Glutamatergic neuron (in vitro differentiated cells): ENCODE data around the gene TP53I13. TPM values are rescaled to one million over a fixed set of nuclear protein-coding genes. Genes with fewer than 3 reads are reported as not detected.
A peak's percentile ranks its signal among the peaks of the same experiment; 100 is the strongest.

Experiments
- DNase-seq: peaks from one replicate; pipeline ENCODE4 v3.0.0; 2022
- H3K27ac Mint-ChIP-seq: one replicate; pipeline ENCODE4 v1.8.0; 2020; ENCODE audit warnings: mild to moderate bottlenecking, mixed read lengths, inconsistent platforms; ENCODE audit not compliant: unreplicated experiment
- H3K27me3 Mint-ChIP-seq: one replicate; pipeline ENCODE4 v1.8.0; 2020; ENCODE audit warnings: mild to moderate bottlenecking, moderate library complexity, mixed read lengths, inconsistent platforms; ENCODE audit not compliant: unreplicated experiment
- H3K36me3 Mint-ChIP-seq: one replicate; pipeline ENCODE4 v1.8.0; 2020; ENCODE audit warnings: mild to moderate bottlenecking, mixed read lengths, inconsistent platforms; ENCODE audit not compliant: unreplicated experiment
- H3K4me1 Mint-ChIP-seq: one replicate; pipeline ENCODE4 v1.8.0; 2020; ENCODE audit warnings: mild to moderate bottlenecking, low read depth, mixed read lengths, inconsistent platforms; ENCODE audit not compliant: unreplicated experiment
- H3K4me3 Mint-ChIP-seq: one replicate; pipeline ENCODE4 v1.8.0; 2020; ENCODE audit warnings: mild to moderate bottlenecking, mixed read lengths, inconsistent platforms; ENCODE audit not compliant: unreplicated experiment
- H3K9me3 Mint-ChIP-seq: one replicate; pipeline ENCODE4 v1.8.0; 2020; ENCODE audit warnings: mild to moderate bottlenecking, moderate library complexity, mixed read lengths, inconsistent platforms; ENCODE audit not compliant: unreplicated experiment
- total RNA-seq: library from RNA; stranded (reverse); fragmentation: NEBNext Ultra II Directional; extraction: Animal tissue kit (Norgen Biotek cat#: 25700); gene quantifications from one replicate; pipeline ENCODE4 v1.2.1, GENCODE V29; 2021; ENCODE audit not compliant: unreplicated experiment
- TF ChIP-seq, protein P1 (sequence below): fragments of 200-600 bp; sonication (generic); IDR thresholded peaks from one replicate; pipeline ENCODE4 v1.5.0; 2021; ENCODE audit not compliant: partially characterized antibody, unreplicated experiment

Gene TP53I13
- total RNA-seq, 1 donor from 2014 or later, result 14.3 TPM

DNA sequence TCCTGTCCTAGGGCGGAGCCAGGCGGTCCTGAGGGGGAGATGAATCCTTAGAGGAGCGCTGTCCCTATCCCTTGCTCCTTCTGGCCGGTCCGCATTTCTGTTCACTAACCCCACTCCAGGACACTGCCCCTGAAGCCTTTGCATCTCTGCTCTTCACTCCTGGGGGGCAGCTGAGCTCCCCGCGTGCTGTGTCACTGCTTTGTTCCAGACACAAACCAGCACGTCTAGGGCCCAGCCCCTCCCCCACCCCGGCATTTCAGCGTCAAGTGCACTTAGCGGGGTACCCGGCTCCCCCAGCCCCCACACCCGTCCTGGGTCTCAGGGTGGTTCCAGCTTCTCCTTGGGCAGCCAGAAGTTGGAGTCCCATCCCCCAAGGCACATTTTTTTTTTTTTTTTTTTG is 45.4 kb downstream of the TP53I13 start:
- peaks cover 6% of the 10 kb centered on the region for H3K36me3 Mint-ChIP-seq
- H3K4me3 Mint-ChIP-seq, result peak overlapping the region; percentile 71
- H3K27me3 Mint-ChIP-seq, result peaks cover 18% of the 10 kb centered on the region
- TF ChIP-seq, protein P1, sequence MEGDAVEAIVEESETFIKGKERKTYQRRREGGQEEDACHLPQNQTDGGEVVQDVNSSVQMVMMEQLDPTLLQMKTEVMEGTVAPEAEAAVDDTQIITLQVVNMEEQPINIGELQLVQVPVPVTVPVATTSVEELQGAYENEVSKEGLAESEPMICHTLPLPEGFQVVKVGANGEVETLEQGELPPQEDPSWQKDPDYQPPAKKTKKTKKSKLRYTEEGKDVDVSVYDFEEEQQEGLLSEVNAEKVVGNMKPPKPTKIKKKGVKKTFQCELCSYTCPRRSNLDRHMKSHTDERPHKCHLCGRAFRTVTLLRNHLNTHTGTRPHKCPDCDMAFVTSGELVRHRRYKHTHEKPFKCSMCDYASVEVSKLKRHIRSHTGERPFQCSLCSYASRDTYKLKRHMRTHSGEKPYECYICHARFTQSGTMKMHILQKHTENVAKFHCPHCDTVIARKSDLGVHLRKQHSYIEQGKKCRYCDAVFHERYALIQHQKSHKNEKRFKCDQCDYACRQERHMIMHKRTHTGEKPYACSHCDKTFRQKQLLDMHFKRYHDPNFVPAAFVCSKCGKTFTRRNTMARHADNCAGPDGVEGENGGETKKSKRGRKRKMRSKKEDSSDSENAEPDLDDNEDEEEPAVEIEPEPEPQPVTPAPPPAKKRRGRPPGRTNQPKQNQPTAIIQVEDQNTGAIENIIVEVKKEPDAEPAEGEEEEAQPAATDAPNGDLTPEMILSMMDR, result no peak
- peak overlapping the region; percentile 79 for H3K27ac Mint-ChIP-seq
- peaks cover 7% of the 10 kb centered on the region for H3K9me3 Mint-ChIP-seq
- no peak for DNase-seq
- H3K4me1 Mint-ChIP-seq, result peaks cover 6% of the 10 kb centered on the region

DNA sequence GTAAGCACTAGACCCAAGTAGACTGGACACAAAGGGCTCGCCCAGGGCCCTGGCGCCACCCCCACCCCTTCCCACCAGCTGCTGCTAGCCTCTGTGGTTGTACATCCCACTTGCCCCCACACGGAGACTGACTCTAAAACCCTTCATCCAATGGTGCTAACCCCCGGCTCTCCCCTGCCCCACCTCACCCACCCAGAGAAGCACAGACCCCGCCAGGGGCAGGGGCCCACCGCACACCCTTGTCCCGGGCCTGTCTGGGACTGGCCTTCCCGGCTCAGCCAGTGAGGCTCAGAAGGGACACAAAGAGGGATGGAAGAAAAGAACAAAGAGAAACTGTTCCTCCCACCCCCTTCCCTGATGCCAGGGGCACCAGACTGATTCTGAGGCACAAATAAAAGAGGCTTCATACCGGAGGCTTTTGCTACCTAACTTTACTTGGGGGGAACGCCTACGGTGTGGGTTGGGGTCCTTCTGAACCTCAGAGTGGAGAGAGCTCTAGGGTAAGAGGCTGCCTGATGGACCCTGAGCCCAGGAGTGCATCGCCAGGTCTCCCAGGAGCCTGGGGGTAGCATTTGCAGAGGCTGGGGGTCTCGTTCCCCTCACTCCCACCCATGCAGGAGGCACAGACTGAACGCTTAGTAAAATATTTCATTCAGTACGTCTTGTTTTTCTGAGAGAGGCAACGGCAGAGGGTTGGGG is 46.0 kb downstream of the TP53I13 start:
- no peak overlapping the region for H3K27ac Mint-ChIP-seq
- peaks cover 4% of the 10 kb centered on the region for H3K9me3 Mint-ChIP-seq
- peaks cover 6% of the 10 kb centered on the region for H3K36me3 Mint-ChIP-seq
- peaks cover 21% of the 10 kb centered on the region for H3K27me3 Mint-ChIP-seq
- no peak for DNase-seq
- peak overlapping the region; percentile 71 for H3K4me3 Mint-ChIP-seq
- H3K4me1 Mint-ChIP-seq, result peaks cover 6% of the 10 kb centered on the region
- TF ChIP-seq, protein P1, result no peak

DNA sequence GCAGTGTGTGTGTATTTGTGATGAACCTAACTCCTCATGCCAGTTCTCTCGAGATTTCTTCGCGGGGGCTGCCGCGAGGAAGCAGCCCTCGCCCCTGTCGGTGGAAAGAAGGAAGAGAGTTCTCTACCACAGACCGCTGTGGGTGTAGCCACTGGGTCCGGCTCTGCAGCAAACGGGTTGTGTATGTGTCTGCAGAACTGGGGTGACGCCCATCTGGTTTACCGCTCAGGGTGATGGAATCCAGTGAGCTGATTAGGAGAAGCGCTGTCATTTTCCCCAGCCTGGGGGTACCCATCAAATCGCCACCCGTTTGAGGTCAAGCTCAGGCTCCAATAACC is 46.5 kb downstream of the TP53I13 start:
- Mint-ChIP-seq H3K36me3 (peaks cover 6% of the 10 kb centered on the region), H3K4me1 (peaks cover 6% of the 10 kb centered on the region), H3K27ac (no peak overlapping the region), H3K27me3 (peaks cover 21% of the 10 kb centered on the region), H3K9me3 (peaks cover 4% of the 10 kb centered on the region), H3K4me3 (peak overlapping the region; percentile 71)
- DNase-seq, result no peak
- TF ChIP-seq, protein P1, result no peak

DNA sequence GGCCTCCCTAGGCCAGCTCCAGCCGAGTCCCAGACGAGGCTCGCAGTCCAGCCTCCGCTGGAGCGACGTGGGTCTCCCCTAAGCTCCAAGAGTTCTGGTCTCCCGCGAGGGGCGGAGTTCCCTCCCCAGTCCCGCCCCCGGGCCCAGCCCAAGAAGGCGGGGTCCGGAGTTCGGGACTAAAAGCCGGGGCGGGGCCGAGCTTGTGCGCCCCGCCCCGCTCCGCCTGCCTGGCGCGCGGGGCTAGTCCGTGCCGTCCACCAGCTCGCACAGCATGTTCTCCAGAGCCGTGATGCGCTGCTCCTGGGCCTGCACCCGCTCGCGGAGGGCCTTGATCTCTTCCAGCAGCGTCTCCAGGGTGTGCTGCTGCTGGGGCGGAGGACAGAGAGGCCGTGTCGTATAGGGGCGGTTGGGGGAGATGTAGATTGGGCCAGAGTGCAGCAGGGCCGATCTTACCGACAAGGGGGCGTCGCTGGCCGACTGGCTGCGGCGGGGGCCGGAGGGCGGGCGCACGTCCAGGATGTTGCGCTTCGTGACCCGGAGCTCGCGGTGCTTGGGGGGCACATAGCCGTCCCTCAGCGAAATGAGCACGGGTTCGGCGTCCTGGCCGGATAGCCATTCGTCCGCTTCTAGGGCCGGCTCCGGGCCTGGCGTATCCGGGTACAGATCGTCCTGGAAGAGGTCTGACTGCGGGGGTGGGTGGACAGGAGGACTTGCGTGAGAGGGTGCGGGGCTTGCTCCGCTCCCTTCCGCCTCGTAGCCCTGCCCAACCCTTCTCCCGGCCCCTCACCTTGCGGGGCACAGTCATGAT is 47.2 kb downstream of the TP53I13 start:
- Mint-ChIP-seq H3K9me3 (peaks cover 5% of the 10 kb centered on the region), H3K27me3 (peaks cover 21% of the 10 kb centered on the region)

More for the DNA sequence above, 47.2 kb downstream of the TP53I13 start:
- Mint-ChIP-seq H3K4me3 (peak overlapping the region; percentile 84), H3K27ac (no peak overlapping the region), H3K4me1 (peaks cover 6% of the 10 kb centered on the region), H3K36me3 (peaks cover 4% of the 10 kb centered on the region)
- TF ChIP-seq, protein P1, result no peak
- peak; percentile 78 for DNase-seq
